Fibroblast of lung (primary cell): ENCODE measurements around the gene MCRIP1. TPM values are rescaled to one million over a fixed set of nuclear protein-coding genes. Genes with fewer than 3 reads are reported as not detected.

Experiments
- DNase-seq, 2 donors: peaks; one replicate each; pipeline versions ENCODE4 v3.0.0 to v3.0.0-alpha.2; 2010; ENCODE audit warnings: low read depth in 2 of 2
- H2AFZ ChIP-seq: 2 replicates; pipeline ENCODE4 v1.5.1; 2012; ENCODE audit warnings: low read length, control low read depth, inconsistent platforms
- H3K27ac ChIP-seq: 2 replicates; pipeline ENCODE4 v1.5.1; 2011; ENCODE audit warnings: low read length, control low read depth; ENCODE audit not compliant: insufficient read depth
- H3K27me3 ChIP-seq: 2 replicates; pipeline ENCODE4 v1.5.1; 2011; ENCODE audit warnings: mild to moderate bottlenecking, low read length; ENCODE audit not compliant: control insufficient read depth, insufficient read depth
- H3K36me3 ChIP-seq: 2 replicates; pipeline ENCODE4 v1.5.1; 2011; ENCODE audit warnings: low read length; ENCODE audit not compliant: control insufficient read depth, insufficient read depth
- H3K4me1 ChIP-seq: 2 replicates; pipeline ENCODE4 v1.5.1; 2011; ENCODE audit warnings: low read length; ENCODE audit not compliant: control insufficient read depth, insufficient read depth; ENCODE audit errors: extremely low read depth
- H3K4me2 ChIP-seq: 2 replicates; pipeline ENCODE4 v1.5.1; 2011; ENCODE audit warnings: low read length, control low read depth; ENCODE audit not compliant: insufficient read depth; ENCODE audit errors: extremely low read depth
- H3K4me3 ChIP-seq, 4 experiments: fragments of 200-600 bp in 1 of 4; sonication (generic) in 1 of 4; replicated peaks in 1 of 4; 2 replicates each; pipeline ENCODE4 v1.5.1; 2011 to 2016; ENCODE audit warnings: low read length in 4 of 4, low read depth in 3 of 4, mild to moderate bottlenecking in 3 of 4, control low read depth in 2 of 4, inconsistent platforms in 1 of 4, mixed read lengths in 1 of 4; ENCODE audit not compliant: insufficient read depth in 1 of 4; ENCODE audit errors: control extremely low read depth in 1 of 4
- H3K79me2 ChIP-seq: 2 replicates; pipeline ENCODE4 v1.5.1; 2012; ENCODE audit warnings: mild to moderate bottlenecking, low read length, inconsistent platforms; ENCODE audit not compliant: control insufficient read depth, insufficient read depth
- H3K9ac ChIP-seq: 2 replicates; pipeline ENCODE4 v1.5.1; 2011; ENCODE audit warnings: mild to moderate bottlenecking, low read length, control low read depth; ENCODE audit not compliant: insufficient read depth
- H3K9me3 ChIP-seq: 2 replicates; pipeline ENCODE4 v1.5.1; 2012; ENCODE audit warnings: low read depth, low read length; ENCODE audit not compliant: control insufficient read depth, insufficient read depth
- H4K20me1 ChIP-seq: 2 replicates; pipeline ENCODE4 v1.5.1; 2011; ENCODE audit warnings: low read length; ENCODE audit not compliant: control insufficient read depth, insufficient read depth; ENCODE audit errors: extremely low read depth
- CTCF ChIP-seq, 2 donors: IDR thresholded peaks in 1 of 2; conservative IDR thresholded peaks in 1 of 2; 1 replicate in 1 of 2; 2 replicates in 1 of 2; pipeline ENCODE4 v1.5.1; 2011 to 2012; ENCODE audit warnings: low read length in 2 of 2, control low read depth in 1 of 2, inconsistent platforms in 1 of 2, low read depth in 1 of 2, mild to moderate bottlenecking in 1 of 2
- EZH2 ChIP-seq: IDR thresholded peaks from 2 replicates; pipeline ENCODE4 v1.5.1; 2012; ENCODE audit warnings: low read length, control low read depth, mild to moderate bottlenecking; ENCODE audit errors: missing control alignments
- polyA plus RNA-seq, 2 donors: library from polyadenylated mRNA; depleted of rRNA in 1 of 2; stranded (reverse) in 1 of 2; unstranded in 1 of 2; fragments of >200 nt; gene quantifications; 2 replicates each; pipeline ENCODE4 v1.2.1, GENCODE V29; 2011 to 2012; ENCODE audit warnings: missing spikeins in 1 of 2
- total RNA-seq: library from RNA; depleted of rRNA; stranded (reverse); fragments of >200 nt; gene quantifications from 2 replicates; pipeline ENCODE4 v1.2.1, GENCODE V29; 2014

The MCRIP1 gene
- total and polyA plus RNA-seq, 2 donors (not counting 1 experiment from before 2014, with no cell fraction given), result 37.6 to 108 TPM

GRCh38 chr17:81809556-81809998 is 23.5 kb downstream of the MCRIP1 start:
- Histone ChIP-seq H3K4me1 (no peaks in the 10 kb centered on the region), H2AFZ (no peak overlapping the region), H3K79me2 (no peaks in the 10 kb centered on the region), H3K4me3 (no peak overlapping the region), H3K27ac (no peak overlapping the region), H3K4me2 (no peak overlapping the region), H3K9ac (no peak overlapping the region), H3K36me3 (no peaks in the 10 kb centered on the region), H4K20me1 (no peaks in the 10 kb centered on the region), H3K9me3 (no peaks in the 10 kb centered on the region), H3K27me3 (peaks cover 34% of the 10 kb centered on the region)
- DNase-seq, result no peak
- TF ChIP-seq CTCF (conservative IDR thresholded peaks at IDR 0.05 in 1 of 2, IDR thresholded peaks at IDR 0.05 in 1 of 2; ENCODE audit: low read depth in 1 of 2, low read length in 2 of 2) (no peak), EZH2 (no peak)

GRCh38 chr17:81808778-81809555 is 24.1 kb downstream of the MCRIP1 start:
- Histone ChIP-seq H2AFZ (no peak overlapping the region), H3K27ac (no peak overlapping the region), H3K79me2 (no peaks in the 10 kb centered on the region), H3K9me3 (no peaks in the 10 kb centered on the region), H3K9ac (no peak overlapping the region), H3K4me2 (no peak overlapping the region), H3K27me3 (peaks cover 34% of the 10 kb centered on the region), H4K20me1 (no peaks in the 10 kb centered on the region), H3K4me3 (no peak overlapping the region), H3K36me3 (no peaks in the 10 kb centered on the region), H3K4me1 (no peaks in the 10 kb centered on the region)
- DNase-seq, result no peak
- TF ChIP-seq CTCF (conservative IDR thresholded peaks at IDR 0.05 in 1 of 2, IDR thresholded peaks at IDR 0.05 in 1 of 2; ENCODE audit: low read depth in 1 of 2, low read length in 2 of 2) (peak in 1 of 2 donors; percentile 3), EZH2 (no peak)

DNA sequence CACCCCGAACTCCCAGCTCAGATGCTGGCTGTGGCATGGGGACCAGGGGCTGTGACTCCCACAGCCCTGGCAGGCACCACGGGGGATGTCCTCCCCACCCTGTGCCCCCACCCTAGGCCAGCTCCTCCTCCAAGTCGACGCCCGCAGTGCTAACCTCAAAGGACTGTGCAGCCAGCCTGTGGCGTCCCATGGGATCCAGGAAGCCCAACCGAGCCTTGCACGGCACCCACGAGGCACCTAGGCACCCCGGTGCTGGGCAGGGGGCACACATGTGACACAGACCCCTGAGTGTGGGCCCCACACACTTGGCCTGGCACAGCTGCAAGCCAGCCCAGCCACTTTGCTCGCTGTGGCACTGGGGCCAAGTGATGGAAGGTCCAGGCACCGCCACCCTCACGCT is 25.3 kb downstream of the MCRIP1 start:
- Histone ChIP-seq H2AFZ (no peak overlapping the region), H3K4me3 (no peak overlapping the region), H3K9me3 (no peaks in the 10 kb centered on the region), H3K9ac (no peak overlapping the region), H3K27me3 (peaks cover 44% of the 10 kb centered on the region), H4K20me1 (no peaks in the 10 kb centered on the region), H3K4me1 (no peaks in the 10 kb centered on the region), H3K4me2 (no peak overlapping the region), H3K79me2 (no peaks in the 10 kb centered on the region), H3K36me3 (no peaks in the 10 kb centered on the region), H3K27ac (no peak overlapping the region)
- DNase-seq, result no peak
- TF ChIP-seq CTCF (conservative IDR thresholded peaks at IDR 0.05 in 1 of 2, IDR thresholded peaks at IDR 0.05 in 1 of 2; ENCODE audit: low read depth in 1 of 2, low read length in 2 of 2) (no peak), EZH2 (no peak)
